HK-2 (cell line): Measurements from ENCODE around the gene IFFO2.

Experiments used
- DNase-seq: peaks from one replicate; pipeline ENCODE4 v3.0.0-alpha.2; 2018; ENCODE audit not compliant: unreplicated experiment

IFFO2 gene

DNA sequence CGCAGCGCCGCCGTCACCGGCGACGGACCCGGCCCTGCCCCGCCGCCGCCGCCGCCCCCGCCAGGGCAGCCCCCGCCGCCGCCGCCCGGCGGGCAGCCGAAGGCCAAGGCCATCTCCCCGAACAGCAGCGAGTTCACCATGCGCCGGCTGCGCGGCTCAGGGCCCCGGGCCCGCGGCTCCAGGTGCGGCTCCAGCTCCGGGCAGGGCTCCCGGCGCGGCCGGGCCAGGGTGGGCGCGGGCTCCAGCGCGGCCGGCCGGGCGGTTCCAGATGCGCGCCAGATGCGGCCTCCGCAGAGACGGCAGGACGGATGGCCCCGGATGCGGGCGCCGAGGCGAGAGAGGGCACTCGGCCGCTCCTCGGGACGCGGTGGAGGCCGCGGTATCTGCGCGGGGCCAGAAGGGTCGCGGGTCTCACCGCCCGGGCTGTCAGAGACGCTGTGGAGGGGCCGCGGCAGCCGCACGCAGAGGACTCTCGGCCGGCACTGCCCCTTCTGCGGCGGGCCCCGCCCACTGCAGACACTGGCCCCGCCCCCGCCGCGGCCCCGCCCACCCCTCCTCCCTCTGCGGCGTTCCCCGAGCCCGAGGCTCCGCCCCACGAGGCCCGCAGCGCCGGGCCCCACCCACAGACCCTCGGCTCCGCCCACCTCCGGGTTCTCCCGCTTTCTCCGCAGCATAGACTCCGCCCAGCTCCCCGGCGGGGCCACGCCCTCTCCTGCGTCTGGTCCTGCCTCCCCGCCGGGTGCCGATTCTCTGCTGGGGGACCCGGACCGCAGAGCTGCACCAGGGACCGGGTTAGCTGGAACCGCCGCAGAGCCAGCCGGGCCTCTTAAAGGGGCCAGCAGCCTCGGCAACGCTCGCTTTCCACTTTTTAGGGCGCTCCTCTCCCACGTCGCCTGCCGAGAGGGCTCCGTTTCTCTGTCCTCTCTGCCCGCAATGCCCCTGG lies at the start of gene IFFO2:
IFFO2 (minus strand) TSS at position 484 of the 943 bp plus-strand sequence; CDS start at position 140, 344 bp downstream.
- DNase-seq = peak; percentile 98

DNA sequence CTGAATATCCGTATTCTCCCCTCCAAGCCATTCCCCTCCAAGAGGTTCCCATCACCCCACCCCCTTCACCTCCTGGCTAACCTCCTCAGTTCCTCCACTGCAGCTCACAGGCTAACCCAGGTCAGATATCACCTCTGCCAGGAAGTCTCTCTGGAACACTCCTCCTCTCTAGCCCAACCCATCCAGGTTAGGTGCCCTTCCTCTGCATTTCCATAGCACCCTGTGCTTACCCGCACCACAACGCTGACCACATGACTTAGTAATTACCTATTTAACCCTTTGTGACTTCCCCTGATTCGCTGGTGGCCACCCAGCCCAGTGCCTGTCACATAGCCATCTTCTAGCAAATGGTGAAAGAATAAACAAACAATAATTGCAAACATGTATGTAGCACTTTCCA lies 49.5 kb upstream of the IFFO2 start:
- DNase-seq = no peak

- no peak for DNase-seq
Measured at GRCh38 chr1:19003371-19004290, 47.2 kb upstream of the IFFO2 start.

- DNase-seq = no peak
Measured at GRCh38 chr1:19000065-19000464, 43.6 kb upstream of the IFFO2 start.

- no peak for DNase-seq
Measured at GRCh38 chr1:18999359-18999758, 42.9 kb upstream of the IFFO2 start.

DNA sequence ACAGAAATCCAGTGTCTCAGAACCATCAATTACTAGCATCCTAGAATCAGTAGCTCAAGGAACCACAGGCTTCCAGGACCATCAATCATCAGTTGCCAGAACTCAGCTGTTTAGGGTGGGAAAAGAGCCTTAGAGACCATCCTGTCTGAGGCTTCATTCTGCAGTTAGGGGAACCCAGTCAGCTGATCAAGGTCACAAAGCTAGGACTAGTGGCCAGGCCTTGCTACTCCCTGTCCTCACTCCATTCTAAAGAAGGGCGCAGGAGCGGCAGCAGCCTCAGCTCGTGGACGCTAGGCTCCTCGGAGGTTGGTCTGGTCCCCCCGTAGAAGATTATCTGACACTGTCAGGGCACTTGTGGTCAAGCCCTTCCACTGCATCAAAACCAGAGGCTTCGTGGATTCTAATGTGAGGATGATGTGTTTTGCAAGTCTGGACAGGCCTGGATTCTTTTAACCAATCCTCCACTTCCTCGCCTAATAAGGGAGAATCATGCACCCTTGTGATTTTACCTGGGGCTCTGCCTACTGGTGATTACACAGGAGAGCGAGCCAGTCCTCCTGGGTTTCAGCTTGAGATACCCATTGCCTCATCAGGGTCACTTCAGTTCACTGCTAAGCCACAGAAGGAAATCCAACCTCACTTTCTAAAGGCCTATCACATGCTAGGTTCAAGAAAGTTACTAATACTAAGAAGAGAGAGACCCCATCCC lies 41.7 kb upstream of the IFFO2 start:
- no peak for DNase-seq

DNA sequence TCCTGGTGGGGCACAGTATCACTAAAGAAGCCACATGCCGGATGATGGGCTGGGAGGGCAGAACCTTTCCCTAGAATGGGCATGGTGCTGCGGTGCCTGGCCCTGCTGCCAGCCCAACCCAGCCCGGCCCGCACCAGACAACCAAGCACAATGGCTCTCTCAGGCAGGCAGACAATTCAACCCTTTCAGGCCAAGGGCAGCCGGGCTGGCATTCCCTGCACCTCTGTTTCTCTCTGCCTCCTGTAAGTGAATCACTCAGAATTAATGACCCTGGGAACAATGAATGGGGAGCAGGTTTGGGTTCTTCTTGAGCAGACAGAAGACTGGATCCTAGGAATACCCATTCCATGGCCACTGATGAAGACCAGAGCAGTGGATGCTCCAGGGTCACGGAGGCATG lies 41.0 kb upstream of the IFFO2 start:
- no peak for DNase-seq

- no peak for DNase-seq
Measured at GRCh38 chr1:18996548-18997177, 40.2 kb upstream of the IFFO2 start.

DNA sequence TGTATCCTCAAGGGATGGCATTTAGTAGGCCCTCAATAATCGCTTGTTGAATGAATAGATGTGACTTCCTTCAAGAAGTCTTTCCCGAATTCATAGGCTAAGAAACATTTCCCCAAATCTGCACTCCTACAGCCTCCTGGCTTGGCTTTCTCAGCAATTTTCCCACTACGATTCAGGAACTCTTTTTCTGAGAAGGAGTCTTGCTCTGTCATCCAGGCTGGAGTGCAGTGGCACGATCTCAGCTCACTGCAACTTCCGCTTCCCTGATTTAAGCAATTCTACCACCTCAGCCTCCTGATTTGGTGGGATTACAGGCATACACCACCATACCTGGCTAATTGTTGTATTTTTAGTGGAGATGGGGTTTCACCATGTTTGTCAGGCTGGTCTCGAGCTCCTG lies 37.9 kb upstream of the IFFO2 start:
- no peak for DNase-seq

DNA sequence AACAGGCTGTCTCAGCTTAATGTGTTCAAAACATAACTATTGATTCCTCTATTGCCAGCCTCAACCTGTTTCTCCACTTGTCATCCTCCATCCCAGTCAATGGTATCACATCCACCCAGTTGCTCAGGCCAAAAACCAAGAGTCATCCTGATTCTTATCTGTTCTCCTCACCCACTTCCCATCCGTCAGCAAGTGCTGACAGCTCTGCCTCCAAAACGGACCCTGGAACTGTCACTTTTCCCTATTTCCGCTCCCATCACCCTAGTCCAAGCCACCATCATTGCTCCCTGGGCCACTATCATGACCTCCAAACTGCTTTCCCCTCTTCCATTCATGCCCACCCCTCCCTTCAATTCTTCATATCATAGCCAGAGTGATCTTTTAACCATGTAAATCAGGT lies 36.2 kb upstream of the IFFO2 start:
- no peak for DNase-seq

DNA sequence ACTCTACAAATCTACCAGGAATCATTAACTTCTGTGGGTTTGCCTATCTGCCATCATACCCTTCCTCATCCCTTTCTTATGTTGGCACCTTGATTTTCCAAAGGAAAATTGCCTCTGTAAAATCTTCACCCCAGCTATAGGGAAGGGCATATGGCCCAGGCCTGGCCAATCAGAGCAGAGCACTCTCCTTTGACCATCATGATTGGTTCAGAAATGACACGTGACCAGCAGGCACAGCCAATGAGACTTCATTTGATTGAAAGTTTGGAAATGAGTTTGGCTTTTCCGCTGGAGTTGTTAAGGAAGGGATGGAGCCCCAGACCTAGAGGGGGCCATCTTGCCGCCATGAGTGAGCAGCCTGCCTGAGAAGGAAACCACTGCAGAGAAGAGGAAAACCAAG lies 35.1 kb upstream of the IFFO2 start:
- DNase-seq = no peak

DNA sequence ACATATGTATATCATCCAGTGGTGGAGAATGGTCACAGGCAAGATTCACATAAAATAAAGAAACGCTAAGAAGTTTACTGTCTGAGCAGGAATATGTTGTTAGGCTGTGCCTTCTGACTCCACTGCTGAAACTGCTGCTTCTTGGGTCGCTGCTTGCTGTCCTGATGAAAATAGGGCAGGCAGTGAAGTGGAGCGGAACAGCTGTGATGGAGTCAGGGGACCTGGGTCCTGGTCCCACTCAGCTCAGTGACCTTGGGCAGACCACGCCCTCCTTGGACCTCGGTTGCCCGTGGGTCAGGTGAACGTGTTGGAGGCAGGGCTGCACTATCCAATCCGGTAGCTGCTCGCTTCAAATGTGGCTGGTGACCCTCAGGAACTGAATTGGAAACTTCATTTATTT lies 33.4 kb upstream of the IFFO2 start:
- no peak for DNase-seq

GRCh38 chr1:18989176-18989799 lies 32.8 kb upstream of the IFFO2 start:
- no peak for DNase-seq

- no peak for DNase-seq
Measured at GRCh38 chr1:18981242-18981641, 24.8 kb upstream of the IFFO2 start.

DNA sequence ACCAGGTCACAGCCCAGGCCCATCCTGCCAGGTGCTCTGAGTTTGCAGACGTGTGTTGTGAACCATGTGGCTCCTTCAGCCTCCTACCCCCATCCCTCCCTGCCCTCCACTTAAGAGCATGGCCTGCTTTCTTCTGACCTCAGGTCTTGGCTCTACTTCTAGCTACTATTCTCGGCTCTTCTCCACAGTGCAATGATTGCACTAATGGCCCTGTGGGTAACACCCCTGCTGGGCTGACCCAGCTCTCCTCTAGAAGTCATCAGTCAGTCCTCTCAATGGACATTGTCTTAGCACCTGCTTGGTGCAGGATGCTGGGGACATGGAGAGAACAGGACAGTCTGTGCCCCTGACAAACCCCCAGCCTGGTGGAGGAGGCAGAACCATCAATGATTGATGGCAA lies 22.2 kb upstream of the IFFO2 start:
- DNase-seq = no peak

DNA sequence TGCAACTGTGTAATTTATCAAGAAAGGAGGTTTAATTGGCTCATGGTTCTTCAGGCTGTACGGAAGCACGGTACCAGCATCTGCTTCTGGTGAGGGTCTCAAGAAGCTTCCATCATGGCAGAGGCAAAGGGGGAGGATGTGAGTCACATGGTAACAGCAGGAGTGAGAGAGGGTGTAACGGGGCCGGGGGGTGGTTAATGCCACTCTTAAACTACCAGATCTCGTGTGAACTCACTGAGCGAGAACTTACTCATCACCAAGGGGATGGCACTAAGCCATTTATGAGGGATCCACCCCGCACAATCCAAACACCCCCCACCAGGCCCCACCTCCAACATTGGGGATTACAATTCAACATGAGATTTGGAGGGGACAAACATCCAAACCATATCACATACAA lies 21.0 kb upstream of the IFFO2 start:
- no peak for DNase-seq

- no peak for DNase-seq
Measured at GRCh38 chr1:18976096-18976495, 19.6 kb upstream of the IFFO2 start.

GRCh38 chr1:18974606-18975005 lies 18.1 kb upstream of the IFFO2 start:
- DNase-seq = no peak

GRCh38 chr1:18974005-18974404 lies 17.5 kb upstream of the IFFO2 start:
- DNase-seq = no peak

- no peak for DNase-seq
Measured at GRCh38 chr1:18973446-18973955, 17.0 kb upstream of the IFFO2 start.

GRCh38 chr1:18972991-18973390 lies 16.5 kb upstream of the IFFO2 start:
- DNase-seq = no peak
